ENCODE results near the gene CDC42BPA. TPM values are rescaled to one million over a fixed set of nuclear protein-coding genes. Genes with fewer than 3 reads are reported as not detected.

The CDC42BPA gene
- total RNA-seq, 1 experiment from 2014 or later: 30.1 TPM

DNA sequence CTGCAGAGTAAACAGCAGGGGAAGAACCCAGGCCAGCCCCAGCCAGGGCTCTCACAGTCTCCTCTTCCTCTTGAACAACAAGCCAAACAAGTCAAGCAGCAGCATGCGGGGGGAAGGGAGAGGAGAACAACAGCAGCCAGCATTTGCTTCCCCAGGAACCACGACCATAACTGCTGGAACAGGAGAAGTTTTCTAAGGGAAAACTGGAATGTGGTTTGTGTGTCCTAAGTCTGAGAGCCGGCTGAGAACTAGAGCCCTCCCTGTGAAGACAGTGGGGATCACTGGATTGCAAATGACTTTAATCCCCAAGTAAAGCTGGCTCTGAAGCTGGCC lies 330.0 kb downstream of the CDC42BPA start:
- H3K9me3 ChIP-seq (ENCODE audit: control insufficient read depth, low read depth, low read length): no peaks in the 10 kb centered on the region
- Mint-ChIP-seq H3K27ac (peak overlapping the region; percentile 79 to 92 (median 89); a peak in 6 of 7 replicates), H3K4me3 (peak overlapping the region in 1 of 2 experiments; percentile 21; a peak in 1 of 5 replicates), H3K4me1 (peaks cover 14 to 42% of the 10 kb centered on the region in 2 experiments), H3K9me3 (no peaks in the 10 kb centered on the region), H3K27me3 (ENCODE audit: low read depth) (no peaks in the 10 kb centered on the region), H3K36me3 (ENCODE audit: insufficient read depth in 1 of 3, low read depth in 3 of 3) (peaks cover 7 to 24% (median 21%) of the 10 kb centered on the region in 3 experiments)
- no peak overlapping the region for H3T11ph ChIP-seq (ENCODE audit: low read length)
- H3K56ac ChIP-seq (ENCODE audit: insufficient read length, low read depth, low read length): no peak overlapping the region
- no peak overlapping the region for H3K18ac ChIP-seq (ENCODE audit: insufficient read length, low read depth, low read length)
- H3K4ac ChIP-seq (ENCODE audit: low read depth, low read length): no peak overlapping the region
- no peaks in the 10 kb centered on the region for H3K79me1 ChIP-seq (ENCODE audit: insufficient read depth, low read depth, low read length, poor library complexity, severe bottlenecking)
- TF ChIP-seq, protein P1, sequence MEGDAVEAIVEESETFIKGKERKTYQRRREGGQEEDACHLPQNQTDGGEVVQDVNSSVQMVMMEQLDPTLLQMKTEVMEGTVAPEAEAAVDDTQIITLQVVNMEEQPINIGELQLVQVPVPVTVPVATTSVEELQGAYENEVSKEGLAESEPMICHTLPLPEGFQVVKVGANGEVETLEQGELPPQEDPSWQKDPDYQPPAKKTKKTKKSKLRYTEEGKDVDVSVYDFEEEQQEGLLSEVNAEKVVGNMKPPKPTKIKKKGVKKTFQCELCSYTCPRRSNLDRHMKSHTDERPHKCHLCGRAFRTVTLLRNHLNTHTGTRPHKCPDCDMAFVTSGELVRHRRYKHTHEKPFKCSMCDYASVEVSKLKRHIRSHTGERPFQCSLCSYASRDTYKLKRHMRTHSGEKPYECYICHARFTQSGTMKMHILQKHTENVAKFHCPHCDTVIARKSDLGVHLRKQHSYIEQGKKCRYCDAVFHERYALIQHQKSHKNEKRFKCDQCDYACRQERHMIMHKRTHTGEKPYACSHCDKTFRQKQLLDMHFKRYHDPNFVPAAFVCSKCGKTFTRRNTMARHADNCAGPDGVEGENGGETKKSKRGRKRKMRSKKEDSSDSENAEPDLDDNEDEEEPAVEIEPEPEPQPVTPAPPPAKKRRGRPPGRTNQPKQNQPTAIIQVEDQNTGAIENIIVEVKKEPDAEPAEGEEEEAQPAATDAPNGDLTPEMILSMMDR (conservative IDR thresholded peaks at IDR 0.05): no peak
- H2BK12ac ChIP-seq (ENCODE audit: insufficient read length, low read depth, low read length): no peak overlapping the region
- H2BK5ac ChIP-seq (ENCODE audit: insufficient read length, low read length): no peak overlapping the region
- no peak overlapping the region for H3K4me2 ChIP-seq (ENCODE audit: insufficient read depth, insufficient read length, low read length)
- no peak overlapping the region for H3K27ac ChIP-seq (ENCODE audit: insufficient read length, low read depth, low read length)
- H4K91ac ChIP-seq (ENCODE audit: insufficient read length, low read depth, low read length): no peak overlapping the region
- no peaks in the 10 kb centered on the region for H3K23me2 ChIP-seq (ENCODE audit: insufficient read length, low read depth, low read length, poor library complexity, severe bottlenecking)
- no peak overlapping the region for H2AK5ac ChIP-seq (ENCODE audit: insufficient read length, low read length)
- H2BK15ac ChIP-seq (ENCODE audit: low read depth, low read length): no peak overlapping the region
- H2BK120ac ChIP-seq (ENCODE audit: low read depth, low read length, poor library complexity, severe bottlenecking): no peak overlapping the region
- whole genome bisulfite sequencing (ENCODE audit: extremely low coverage, insufficient read length, low lambda C conversion rate): no CpG with 5 or more reads among the region's 3 CpGs
- H3K4me1 ChIP-seq (ENCODE audit: insufficient read depth, low read length): no peaks in the 10 kb centered on the region
- no peaks in the 10 kb centered on the region for H3K27me3 ChIP-seq (ENCODE audit: insufficient read depth, low read length)
- H2BK20ac ChIP-seq (ENCODE audit: low read depth, low read length, poor library complexity, severe bottlenecking): no peak overlapping the region
- no peak overlapping the region for H4K8ac ChIP-seq (replicated peaks; ENCODE audit: insufficient read length, low read depth, low read length)
- H4K20me1 ChIP-seq (ENCODE audit: control insufficient read depth, insufficient read depth, insufficient read length): no peaks in the 10 kb centered on the region
- H3K79me2 ChIP-seq (ENCODE audit: insufficient read depth, low read length): no peaks in the 10 kb centered on the region
- no peak overlapping the region for H2AFZ ChIP-seq (ENCODE audit: low read length)
- H4K5ac ChIP-seq (ENCODE audit: insufficient read length, low read depth, low read length): no peak overlapping the region
- no peak for DNase-seq
- no peak overlapping the region for H3K9ac ChIP-seq (ENCODE audit: extremely low read depth, insufficient read length, low read length)
- no peak overlapping the region for H3K14ac ChIP-seq (ENCODE audit: insufficient read depth, low read length)
- no peak overlapping the region for H3K23ac ChIP-seq (ENCODE audit: insufficient read length, low read depth, low read length)

Measured in H9 (cell line).